Measurements from ENCODE around the gene MRS2. TPM values are rescaled to one million over a fixed set of nuclear protein-coding genes. Genes with fewer than 3 reads are reported as not detected.

The MRS2 gene
- total RNA-seq, 4 donors from 2014 or later: 20.8 to 30.5 (median 27.4) TPM

- DNase-seq: no peak
- H3K36me3 ChIP-seq: peaks cover 0 to 10% (median 0%) of the 10 kb centered on the region in 3 donors
- no peaks in the 10 kb centered on the region for H3K4me1 ChIP-seq
- H3K27me3 ChIP-seq: no peaks in the 10 kb centered on the region
- no peak overlapping the region for H3K27ac ChIP-seq
- H3K4me3 ChIP-seq: no peak overlapping the region
- TF ChIP-seq CTCF (IDR thresholded peaks at IDR 0.05) (no peak), POLR2A (IDR thresholded peaks at IDR 0.05) (no peak)
- no peaks in the 10 kb centered on the region for H3K9me3 ChIP-seq
Measured at GRCh38 chr6:24430086-24430485, 27.4 kb downstream of the MRS2 start.

GRCh38 chr6:24431045-24431451 lies 28.3 kb downstream of the MRS2 start:
- DNase-seq: no peak
- Histone ChIP-seq H3K4me3 (no peak overlapping the region), H3K9me3 (no peaks in the 10 kb centered on the region), H3K27me3 (no peaks in the 10 kb centered on the region), H3K36me3 (peaks cover 0 to under 1% (median 0%) of the 10 kb centered on the region in 3 donors), H3K27ac (no peak overlapping the region), H3K4me1 (no peaks in the 10 kb centered on the region)
- TF ChIP-seq POLR2A (IDR thresholded peaks at IDR 0.05) (no peak), CTCF (IDR thresholded peaks at IDR 0.05) (peak; percentile 29 to 73 (median 57))

- no peak for TF ChIP-seq CTCF (IDR thresholded peaks at IDR 0.05)
- no peak for TF ChIP-seq POLR2A (IDR thresholded peaks at IDR 0.05)
- Histone ChIP-seq H3K36me3 (no peaks in the 10 kb centered on the region), H3K27me3 (no peaks in the 10 kb centered on the region), H3K4me1 (no peaks in the 10 kb centered on the region), H3K27ac (no peak overlapping the region), H3K9me3 (no peaks in the 10 kb centered on the region), H3K4me3 (no peak overlapping the region)
- DNase-seq: no peak
Measured at GRCh38 chr6:24432611-24433010, 29.9 kb downstream of the MRS2 start.

- no peak for DNase-seq
- Histone ChIP-seq H3K4me3 (no peak overlapping the region), H3K27ac (no peak overlapping the region), H3K36me3 (no peaks in the 10 kb centered on the region), H3K27me3 (no peaks in the 10 kb centered on the region), H3K9me3 (no peaks in the 10 kb centered on the region), H3K4me1 (no peaks in the 10 kb centered on the region)
- TF ChIP-seq CTCF (IDR thresholded peaks at IDR 0.05): no peak
- no peak for TF ChIP-seq POLR2A (IDR thresholded peaks at IDR 0.05)
Measured at GRCh38 chr6:24436979-24437378, 34.2 kb downstream of the MRS2 start.

GRCh38 chr6:24439858-24440539 lies 37.3 kb downstream of the MRS2 start:
- Histone ChIP-seq H3K4me1 (no peaks in the 10 kb centered on the region), H3K36me3 (no peaks in the 10 kb centered on the region), H3K4me3 (no peak overlapping the region), H3K9me3 (no peaks in the 10 kb centered on the region), H3K27me3 (no peaks in the 10 kb centered on the region), H3K27ac (no peak overlapping the region)
- TF ChIP-seq POLR2A (IDR thresholded peaks at IDR 0.05): no peak
- no peak for DNase-seq

- Histone ChIP-seq H3K4me3 (no peak overlapping the region), H3K27me3 (no peaks in the 10 kb centered on the region), H3K4me1 (no peaks in the 10 kb centered on the region), H3K27ac (no peak overlapping the region), H3K36me3 (no peaks in the 10 kb centered on the region), H3K9me3 (no peaks in the 10 kb centered on the region)
- no peak for DNase-seq
- no peak for TF ChIP-seq CTCF (IDR thresholded peaks at IDR 0.05)
- TF ChIP-seq POLR2A (IDR thresholded peaks at IDR 0.05): no peak
Measured at GRCh38 chr6:24440897-24441598, 38.3 kb downstream of the MRS2 start.

Data from Peyer's patch (tissue), 4 donors.